Progenitor cell of endocrine pancreas (in vitro differentiated cells): ENCODE measurements around the gene ATP2B2. TPM values are rescaled to one million over a fixed set of nuclear protein-coding genes. Genes with fewer than 3 reads are reported as not detected.

Experiments used
- DNase-seq: peaks from one replicate; pipeline ENCODE4 v3.0.0; 2021; ENCODE audit warnings: low spot score; ENCODE audit not compliant: unreplicated experiment
- H3K27ac Mint-ChIP-seq: 2 replicates; pipeline ENCODE4 v1.8.0; 2021; ENCODE audit warnings: mild to moderate bottlenecking, moderate library complexity, mixed read lengths
- H3K27me3 Mint-ChIP-seq: 2 replicates; pipeline ENCODE4 v1.8.0; 2021; ENCODE audit warnings: mixed read lengths
- H3K36me3 Mint-ChIP-seq: 2 replicates; pipeline ENCODE4 v1.8.0; 2022; ENCODE audit warnings: mixed read lengths; ENCODE audit not compliant: insufficient read depth
- H3K4me1 Mint-ChIP-seq: 2 replicates; pipeline ENCODE4 v1.8.0; 2021; ENCODE audit warnings: low read depth, mixed read lengths
- H3K4me3 Mint-ChIP-seq: 2 replicates; pipeline ENCODE4 v1.8.0; 2021; ENCODE audit warnings: low read depth, mild to moderate bottlenecking, moderate library complexity, mixed read lengths
- H3K9me3 Mint-ChIP-seq: 2 replicates; pipeline ENCODE4 v1.8.0; 2021; ENCODE audit warnings: low read depth, mixed read lengths
- CTCF ChIP-seq: fragments of 200-600 bp; sonication (generic); IDR thresholded peaks from one replicate; pipeline ENCODE4 v1.5.0; 2021; ENCODE audit warnings: antibody characterized with exemption, mild to moderate bottlenecking; ENCODE audit not compliant: unreplicated experiment
- total RNA-seq: library from RNA; stranded (reverse); gene quantifications from 2 replicates; pipeline ENCODE4 v1.2.1, GENCODE V29; 2021

Gene ATP2B2
- total RNA-seq, 1 donor from 2014 or later = 0.07 TPM

GRCh38 chr3:10416730-10417300, 88.6 kb downstream of the ATP2B2 start:
- no peak for DNase-seq
- Mint-ChIP-seq H3K27ac (no peak overlapping the region), H3K4me3 (no peak overlapping the region)

GRCh38 chr3:10413041-10413440, 92.3 kb downstream of the ATP2B2 start:
- Mint-ChIP-seq H3K4me1 (no peaks in the 10 kb centered on the region), H3K27ac (no peak overlapping the region), H3K9me3 (no peaks in the 10 kb centered on the region), H3K27me3 (peaks cover 8% of the 10 kb centered on the region), H3K36me3 (no peaks in the 10 kb centered on the region), H3K4me3 (no peak overlapping the region)
- no peak for DNase-seq
- TF ChIP-seq CTCF = no peak

More at GRCh38 chr3:10416730-10417300, 88.6 kb downstream of the ATP2B2 start:
- Mint-ChIP-seq H3K9me3 (no peaks in the 10 kb centered on the region), H3K27me3 (peaks cover 12% of the 10 kb centered on the region), H3K36me3 (no peaks in the 10 kb centered on the region), H3K4me1 (no peaks in the 10 kb centered on the region)
- TF ChIP-seq CTCF = no peak

GRCh38 chr3:10411598-10412332, 93.6 kb downstream of the ATP2B2 start:
- TF ChIP-seq CTCF = no peak
- H3K9me3 Mint-ChIP-seq = no peaks in the 10 kb centered on the region
- no peaks in the 10 kb centered on the region for H3K36me3 Mint-ChIP-seq
- H3K27me3 Mint-ChIP-seq = peaks cover 8% of the 10 kb centered on the region
- H3K4me1 Mint-ChIP-seq = no peaks in the 10 kb centered on the region
- no peak overlapping the region for H3K4me3 Mint-ChIP-seq
- H3K27ac Mint-ChIP-seq = no peak overlapping the region
- DNase-seq = no peak

GRCh38 chr3:10410383-10411002, 94.9 kb downstream of the ATP2B2 start:
- H3K27me3 Mint-ChIP-seq = peaks cover 7% of the 10 kb centered on the region
- no peaks in the 10 kb centered on the region for H3K4me1 Mint-ChIP-seq
- no peaks in the 10 kb centered on the region for H3K9me3 Mint-ChIP-seq
- H3K36me3 Mint-ChIP-seq = no peaks in the 10 kb centered on the region
- no peak overlapping the region for H3K27ac Mint-ChIP-seq
- H3K4me3 Mint-ChIP-seq = no peak overlapping the region
- TF ChIP-seq CTCF = no peak
- no peak for DNase-seq

- no peaks in the 10 kb centered on the region for H3K4me1 Mint-ChIP-seq
- DNase-seq = no peak
- no peak overlapping the region for H3K4me3 Mint-ChIP-seq
- H3K9me3 Mint-ChIP-seq = no peaks in the 10 kb centered on the region
- no peak for TF ChIP-seq CTCF
- H3K27me3 Mint-ChIP-seq = no peaks in the 10 kb centered on the region
- no peaks in the 10 kb centered on the region for H3K36me3 Mint-ChIP-seq
- H3K27ac Mint-ChIP-seq = no peak overlapping the region
These were observed 96.7 kb downstream of the ATP2B2 start for GRCh38 chr3:10408680-10409079.
